GM19372 (cell line): ENCODE results near the gene R3HDML.

Experiments
- ATAC-seq: cut with Tn5 transposase; IDR thresholded peaks from one replicate; pipeline ENCODE4 v1.9.1; 2021; ENCODE audit warnings: mild to moderate bottlenecking, low read depth, moderate library complexity; ENCODE audit not compliant: unreplicated experiment

The R3HDML gene

GRCh38 chr20:44395461-44396340, 58.9 kb downstream of the R3HDML start:
- no peak for ATAC-seq

DNA sequence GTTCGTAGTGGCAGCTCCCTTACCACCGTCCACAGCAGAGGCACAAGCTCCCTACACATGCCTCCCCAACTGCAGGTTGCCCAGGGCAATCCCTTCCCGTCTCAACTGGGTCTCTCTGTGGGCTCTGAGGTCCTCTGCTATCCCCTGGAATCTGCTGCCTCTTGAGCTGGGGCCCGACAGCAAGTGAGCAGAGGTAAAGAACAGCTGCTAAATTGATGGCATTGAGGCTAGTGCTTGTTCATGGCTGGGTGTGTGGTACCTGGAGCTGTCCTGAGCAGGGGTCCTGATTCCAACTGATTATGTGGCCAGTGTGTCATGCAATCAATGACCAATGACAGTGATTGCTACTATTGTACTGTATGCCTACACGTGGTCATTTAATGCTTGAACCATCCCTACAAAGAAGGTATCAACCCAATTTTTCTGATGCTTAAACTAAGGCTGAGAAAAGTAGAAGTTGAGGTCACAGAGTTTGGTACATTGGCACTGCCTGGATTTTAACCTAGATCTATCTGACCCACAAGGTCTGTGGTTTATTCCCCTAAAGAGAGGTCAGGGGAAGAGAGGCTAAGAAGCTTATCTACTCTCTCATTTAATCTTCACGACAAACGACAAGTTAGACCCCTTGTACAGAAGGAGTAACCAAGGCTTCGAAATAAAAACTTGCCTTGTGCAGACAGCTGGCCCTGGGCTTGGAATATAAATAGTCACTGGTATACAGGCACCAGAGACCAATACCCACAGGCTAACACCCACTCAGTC, 59.7 kb downstream of the R3HDML start:
- no peak for ATAC-seq

- ATAC-seq: no peak
Observed at GRCh38 chr20:44398335-44398734, 61.5 kb downstream of the R3HDML start.

- no peak for ATAC-seq
Observed at GRCh38 chr20:44399446-44399845, 62.6 kb downstream of the R3HDML start.

DNA sequence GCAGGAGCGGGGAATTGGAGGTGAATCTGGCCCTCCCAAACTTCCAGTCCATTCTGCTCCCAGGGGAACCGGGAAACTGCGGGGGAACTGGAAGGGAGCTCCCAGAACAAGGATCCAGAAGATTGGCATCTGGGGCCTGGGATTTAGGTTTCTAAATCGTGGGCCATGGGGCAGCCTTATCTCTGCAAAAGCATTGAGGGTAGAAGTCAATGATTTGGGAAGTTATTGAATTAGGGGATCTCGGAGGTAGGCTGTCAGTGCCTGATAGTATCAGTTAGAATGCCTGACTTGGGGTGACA, 63.8 kb downstream of the R3HDML start:
- no peak for ATAC-seq
